HCT116 (cell line): ENCODE measurements around the gene SART3. TPM values are rescaled to one million over a fixed set of nuclear protein-coding genes. Genes with fewer than 3 reads are reported as not detected.

Experiments used
- ATAC-seq: fragments of 200-7000 bp; cut with Tn5 transposase; 2 replicates; pipeline ENCODE4 v1.9.1; 2020; ENCODE audit warnings: mild to moderate bottlenecking, moderate library complexity
- BruUV-seq: library from RNA; stranded (reverse); fragments of 400-500 nt; replicated peaks from 2 replicates; lab custom pipeline; 2021; lab: Mats Ljungman, UMichigan
- CTCF ChIA-PET: fragments of 300-600 bp; sonication (Branson Sonifier 250); formaldehyde crosslinking; loops from one replicate; lab custom pipeline; 2021; ENCODE audit warnings: antibody characterized with exemption; lab: Charles Lee
- POLR2A ChIA-PET: fragments of 300-600, 350-600 bp; sonication (Branson Sonifier 250); formaldehyde crosslinking; loops from one replicate; lab custom pipeline; 2021; ENCODE audit warnings: antibody characterized with exemption; lab: Charles Lee
- RAD21 ChIA-PET, 2 experiments: fragments of 300-600 bp; sonication (Branson Sonifier 250); formaldehyde crosslinking; loops; one replicate each; lab custom pipeline; 2023; ENCODE audit warnings: low total read pairs in 2 of 2; ENCODE audit not compliant: uncharacterized antibody in 2 of 2, unreplicated experiment in 2 of 2, low non-redundant PET in 1 of 2; lab: Charles Lee
- DNase-seq: peaks from one replicate; pipeline ENCODE4 v3.0.0-alpha.2; 2010; ENCODE audit warnings: low read depth, low spot score
- H2AFZ ChIP-seq: fragments of 200-600 bp; shearing (Covaris generic), sonication (generic); 2 replicates; pipeline ENCODE4 v1.6.1; 2017; ENCODE audit warnings: low read depth, mixed run types, mixed read lengths, antibody characterized with exemption, low read length; ENCODE audit not compliant: poor library complexity, severe bottlenecking
- H3K27ac ChIP-seq: 2 replicates; pipeline ENCODE4 v1.5.1; 2012; ENCODE audit warnings: low read depth, low read length
- H3K27me3 ChIP-seq: fragments of 200-600 bp; sonication (generic); 2 replicates; pipeline ENCODE4 v1.6.1; 2016; ENCODE audit warnings: mixed run types, low read length, mixed read lengths; ENCODE audit not compliant: insufficient read depth
- H3K36me3 ChIP-seq, 2 experiments: fragments of 200-500 bp in 1 of 2; fragments of 200-600 bp in 1 of 2; sonication (Bioruptor generic) in 1 of 2; sonication (generic) in 1 of 2; 2 replicates each; pipeline versions ENCODE4 v1.5.1 to v1.6.1; 2014 to 2016; ENCODE audit warnings: low read length in 2 of 2, inconsistent platforms in 1 of 2, mixed read lengths in 1 of 2, mixed run types in 1 of 2; ENCODE audit not compliant: insufficient read depth in 2 of 2, control insufficient read depth in 1 of 2
- H3K4me1 ChIP-seq, 2 experiments: fragments of 200-600 bp in 1 of 2; sonication (generic) in 1 of 2; 2 replicates each; pipeline versions ENCODE4 v1.5.1 to v1.6.1; 2012 to 2017; ENCODE audit warnings: low read length in 2 of 2, inconsistent platforms in 1 of 2, mild to moderate bottlenecking in 1 of 2, mixed read lengths in 1 of 2, mixed run types in 1 of 2, moderate library complexity in 1 of 2; ENCODE audit not compliant: insufficient read depth in 2 of 2, control insufficient read depth in 1 of 2
- H3K4me2 ChIP-seq: fragments of 200-600 bp; sonication (generic); 2 replicates; pipeline ENCODE4 v1.6.1; 2017; ENCODE audit warnings: mixed run types, low read length, mixed read lengths
- H3K4me3 ChIP-seq, 2 experiments: fragments of 200-600 bp in 1 of 2; sonication (generic) in 1 of 2; replicated peaks in 1 of 2; 2 replicates each; pipeline ENCODE4 v1.5.1; 2011 to 2016; ENCODE audit warnings: low read length in 2 of 2, control low read depth in 1 of 2, low read depth in 1 of 2, mild to moderate bottlenecking in 1 of 2, mixed read lengths in 1 of 2, mixed run types in 1 of 2
- H3K79me2 ChIP-seq: fragments of 200-600 bp; sonication (generic); 2 replicates; pipeline ENCODE4 v1.6.1; 2017; ENCODE audit warnings: mild to moderate bottlenecking, mixed run types, low read length, moderate library complexity, mixed read lengths; ENCODE audit not compliant: insufficient read depth
- H3K9ac ChIP-seq: fragments of 200-600 bp; sonication (generic); 2 replicates; pipeline ENCODE4 v1.6.1; 2016; ENCODE audit warnings: low read length, mixed read lengths
- H3K9me2 ChIP-seq: fragments of 200-600 bp; sonication (generic), shearing (Covaris generic); 2 replicates; pipeline ENCODE4 v1.6.1; 2017; ENCODE audit warnings: mixed run types, mild to moderate bottlenecking, moderate library complexity; ENCODE audit not compliant: insufficient read depth
- H3K9me3 ChIP-seq, 2 experiments: fragments of 200-500 bp in 1 of 2; fragments of 200-600 bp in 1 of 2; sonication (Bioruptor generic) in 1 of 2; sonication (generic) in 1 of 2; 2 replicates each; pipeline ENCODE4 v1.6.1; 2014 to 2017; ENCODE audit warnings: low read length in 2 of 2, mixed read lengths in 2 of 2, inconsistent platforms in 1 of 2, low read depth in 1 of 2, mild to moderate bottlenecking in 1 of 2, mixed run types in 1 of 2, moderate library complexity in 1 of 2; ENCODE audit not compliant: control insufficient read depth in 1 of 2, insufficient read depth in 1 of 2
- H4K20me1 ChIP-seq: fragments of 200-600 bp; sonication (generic), shearing (Covaris generic); 2 replicates; pipeline ENCODE4 v1.6.1; 2017; ENCODE audit warnings: mixed run types, mild to moderate bottlenecking, moderate library complexity; ENCODE audit not compliant: insufficient read depth
- EGR1 ChIP-seq: IDR thresholded peaks from 2 replicates; pipeline ENCODE4 v1.6.1; 2012; ENCODE audit warnings: low read depth
- FOSL1 ChIP-seq: IDR thresholded peaks from 2 replicates; pipeline ENCODE4 v1.6.1; 2012; ENCODE audit warnings: low read depth
- JUND ChIP-seq: IDR thresholded peaks from 2 replicates; pipeline ENCODE4 v1.6.1; 2012
- RAD21 ChIP-seq: IDR thresholded peaks from 2 replicates; pipeline ENCODE4 v1.6.1; 2012; ENCODE audit warnings: low read depth, mild to moderate bottlenecking
- SIN3A ChIP-seq: IDR thresholded peaks from 2 replicates; pipeline ENCODE4 v1.6.1; 2012; ENCODE audit warnings: low read depth
- SP1 ChIP-seq: IDR thresholded peaks from 2 replicates; pipeline ENCODE4 v1.6.1; 2012; ENCODE audit warnings: low read depth
- YY1 ChIP-seq: IDR thresholded peaks from 2 replicates; pipeline ENCODE4 v1.6.1; 2011; ENCODE audit warnings: low read length, low read depth, moderate library complexity, mild to moderate bottlenecking; ENCODE audit not compliant: insufficient replicate concordance; ENCODE audit errors: extremely low read depth
- ZNF274 ChIP-seq: fragments of 200-500 bp; sonication (Bioruptor generic); IDR thresholded peaks from 2 replicates; pipeline ENCODE4 v1.6.1; 2014; ENCODE audit warnings: mild to moderate bottlenecking, low read depth, low read length, inconsistent platforms
- intact Hi-C: fragments of 100-400 bp; cut with micrococcal nuclease; formaldehyde crosslinking; loops from 2 replicates; pipeline ENCODE4 v1.10.0; 2022
- total RNA-seq: library from RNA; stranded (reverse); gene quantifications from one replicate; pipeline ENCODE4 v1.2.1, GENCODE V29; 2021; ENCODE audit not compliant: unreplicated experiment
- TF ChIP-seq, protein P1 (sequence below): IDR thresholded peaks from 2 replicates; pipeline ENCODE4 v1.6.1; 2012
- TF ChIP-seq, protein P2 (sequence below): IDR thresholded peaks from 2 replicates; pipeline ENCODE4 v1.6.1; 2011; ENCODE audit warnings: mild to moderate bottlenecking, low read length, moderate library complexity; ENCODE audit not compliant: insufficient replicate concordance; ENCODE audit errors: extremely low read depth

The SART3 gene
- total RNA-seq, 1 experiment from 2014 or later: 76.1 TPM

DNA sequence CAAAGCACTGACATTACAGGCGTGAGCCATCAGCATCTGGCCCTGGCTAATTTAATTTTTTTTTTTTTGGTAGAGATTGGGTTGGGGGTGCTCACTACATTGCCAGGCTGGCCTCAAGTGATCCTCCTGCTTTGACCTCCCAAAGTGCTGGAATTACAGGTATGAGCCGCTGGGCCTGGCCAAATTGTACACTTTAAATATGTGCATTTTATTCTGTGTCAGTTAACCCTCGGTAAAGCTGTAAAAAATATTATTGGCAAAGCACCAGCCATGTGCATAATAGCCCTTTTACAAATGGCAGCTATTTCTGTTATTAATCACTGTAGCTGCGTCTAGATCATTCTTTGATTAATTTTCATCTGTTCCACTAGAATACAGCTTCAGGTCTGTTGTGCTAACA is 24.9 kb upstream of the SART3 start:
- POLR2A ChIA-PET: no interaction called here
- CTCF ChIA-PET: no interaction called here
- TF ChIP-seq ZNF274: no peak
- TF ChIP-seq, protein P1, sequence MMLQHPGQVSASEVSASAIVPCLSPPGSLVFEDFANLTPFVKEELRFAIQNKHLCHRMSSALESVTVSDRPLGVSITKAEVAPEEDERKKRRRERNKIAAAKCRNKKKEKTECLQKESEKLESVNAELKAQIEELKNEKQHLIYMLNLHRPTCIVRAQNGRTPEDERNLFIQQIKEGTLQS: no peak
- TF ChIP-seq SIN3A: no peak
- TF ChIP-seq SP1: no peak
- no peak for TF ChIP-seq EGR1
- TF ChIP-seq YY1: no peak
- TF ChIP-seq RAD21: no peak
- TF ChIP-seq, protein P2, sequence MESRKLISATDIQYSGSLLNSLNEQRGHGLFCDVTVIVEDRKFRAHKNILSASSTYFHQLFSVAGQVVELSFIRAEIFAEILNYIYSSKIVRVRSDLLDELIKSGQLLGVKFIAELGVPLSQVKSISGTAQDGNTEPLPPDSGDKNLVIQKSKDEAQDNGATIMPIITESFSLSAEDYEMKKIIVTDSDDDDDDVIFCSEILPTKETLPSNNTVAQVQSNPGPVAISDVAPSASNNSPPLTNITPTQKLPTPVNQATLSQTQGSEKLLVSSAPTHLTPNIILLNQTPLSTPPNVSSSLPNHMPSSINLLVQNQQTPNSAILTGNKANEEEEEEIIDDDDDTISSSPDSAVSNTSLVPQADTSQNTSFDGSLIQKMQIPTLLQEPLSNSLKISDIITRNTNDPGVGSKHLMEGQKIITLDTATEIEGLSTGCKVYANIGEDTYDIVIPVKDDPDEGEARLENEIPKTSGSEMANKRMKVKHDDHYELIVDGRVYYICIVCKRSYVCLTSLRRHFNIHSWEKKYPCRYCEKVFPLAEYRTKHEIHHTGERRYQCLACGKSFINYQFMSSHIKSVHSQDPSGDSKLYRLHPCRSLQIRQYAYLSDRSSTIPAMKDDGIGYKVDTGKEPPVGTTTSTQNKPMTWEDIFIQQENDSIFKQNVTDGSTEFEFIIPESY: no peak
- TF ChIP-seq JUND: no peak
- TF ChIP-seq FOSL1: no peak
- intact Hi-C loops: no loop called here
- H3K27me3 ChIP-seq: no peaks in the 10 kb centered on the region
- no peak overlapping the region for H3K4me3 ChIP-seq
- no peak overlapping the region for H3K27ac ChIP-seq
- no peaks in the 10 kb centered on the region for H4K20me1 ChIP-seq
- ATAC-seq: no peak
- no peaks in the 10 kb centered on the region for H3K9me2 ChIP-seq
- H3K9me3 ChIP-seq: no peaks in the 10 kb centered on the region
- no peak for DNase-seq
- H3K4me1 ChIP-seq: no peaks in the 10 kb centered on the region
- H2AFZ ChIP-seq: no peak overlapping the region
- H3K9ac ChIP-seq: no peak overlapping the region
- no peaks in the 10 kb centered on the region for H3K36me3 ChIP-seq
- no TSS peak for BruUV-seq
- RAD21 ChIA-PET: no interaction called here
- H3K4me2 ChIP-seq: no peak overlapping the region
- H3K79me2 ChIP-seq: no peaks in the 10 kb centered on the region
